Mesenchymal stem cell (in vitro differentiated cells and primary cell): Measurements from ENCODE around the gene CCDC178.
"Not testable (repeated sequence)": the region's sequence is repeated elsewhere in the genome, so short reads cannot be mapped to it uniquely, and the experiment has no call there.

ENCODE experiments used
- DNase-seq: peaks from one replicate; pipeline ENCODE4 v3.0.0-alpha.2; 2013
- H2AFZ ChIP-seq: one replicate; pipeline ENCODE4 v1.6.1; 2013; ENCODE audit warnings: low read depth, mild to moderate bottlenecking, control low read depth, inconsistent platforms, low read length, moderate library complexity
- H2AK5ac ChIP-seq: 2 replicates; pipeline ENCODE4 v1.6.1; 2013; ENCODE audit warnings: low read length, moderate library complexity, mild to moderate bottlenecking, inconsistent platforms; ENCODE audit not compliant: severe bottlenecking
- H2BK120ac ChIP-seq: one replicate; pipeline ENCODE4 v1.6.1; 2013; ENCODE audit warnings: low read depth, mild to moderate bottlenecking, inconsistent platforms, low read length, moderate library complexity
- H2BK12ac ChIP-seq, 2 experiments: one replicate each; pipeline ENCODE4 v1.6.1; 2013; ENCODE audit warnings: inconsistent platforms in 2 of 2, low read length in 2 of 2, mild to moderate bottlenecking in 2 of 2, moderate library complexity in 2 of 2, control low read depth in 1 of 2
- H2BK15ac ChIP-seq: one replicate; pipeline ENCODE4 v1.6.1; 2013; ENCODE audit warnings: mild to moderate bottlenecking, low read depth, inconsistent platforms; ENCODE audit not compliant: poor library complexity, severe bottlenecking
- H2BK5ac ChIP-seq: 2 replicates; pipeline ENCODE4 v1.6.1; 2013; ENCODE audit warnings: low read depth, mild to moderate bottlenecking, low read length, control low read depth, inconsistent platforms; ENCODE audit not compliant: poor library complexity, severe bottlenecking
- H3K14ac ChIP-seq, 2 experiments: one replicate each; pipeline ENCODE4 v1.6.1; 2013; ENCODE audit warnings: inconsistent platforms in 2 of 2, low read length in 2 of 2, control low read depth in 1 of 2, mild to moderate bottlenecking in 1 of 2, moderate library complexity in 1 of 2
- H3K18ac ChIP-seq, 2 experiments: one replicate each; pipeline ENCODE4 v1.6.1; 2013; ENCODE audit warnings: inconsistent platforms in 2 of 2, low read length in 2 of 2, control low read depth in 1 of 2, low read depth in 1 of 2, mild to moderate bottlenecking in 1 of 2
- H3K23ac ChIP-seq, 2 experiments: one replicate each; pipeline ENCODE4 v1.6.1; 2013; ENCODE audit warnings: inconsistent platforms in 2 of 2, low read length in 2 of 2, mild to moderate bottlenecking in 2 of 2, moderate library complexity in 2 of 2, control low read depth in 1 of 2
- H3K27ac ChIP-seq: 2 replicates; pipeline ENCODE4 v1.5.1; 2013; ENCODE audit warnings: mild to moderate bottlenecking, moderate library complexity, low read length, control low read depth, inconsistent platforms; ENCODE audit not compliant: poor library complexity, severe bottlenecking
- H3K27me3 ChIP-seq, 2 experiments: 2 replicates each; pipeline versions ENCODE4 v1.6.1 to v1.7.0; 2013; ENCODE audit warnings: low read length in 2 of 2, mild to moderate bottlenecking in 2 of 2, moderate library complexity in 2 of 2, control low read depth in 1 of 2, inconsistent platforms in 1 of 2; ENCODE audit not compliant: control insufficient read depth in 1 of 2, insufficient read depth in 1 of 2
- H3K36me3 ChIP-seq, 2 experiments: 2 replicates each; pipeline versions ENCODE4 v1.6.1 to v1.7.0; 2013; ENCODE audit warnings: low read length in 2 of 2, control low read depth in 1 of 2, inconsistent platforms in 1 of 2, low read depth in 1 of 2, mild to moderate bottlenecking in 1 of 2; ENCODE audit not compliant: insufficient read depth in 2 of 2, control insufficient read depth in 1 of 2
- H3K4ac ChIP-seq, 2 experiments: one replicate each; pipeline ENCODE4 v1.6.1; 2013; ENCODE audit warnings: inconsistent platforms in 2 of 2, low read length in 2 of 2, mild to moderate bottlenecking in 2 of 2, moderate library complexity in 2 of 2, control low read depth in 1 of 2, low read depth in 1 of 2
- H3K4me1 ChIP-seq: 2 replicates; pipeline ENCODE4 v1.6.1; 2013; ENCODE audit warnings: low read depth, low read length, control low read depth; ENCODE audit not compliant: control insufficient read depth, insufficient read depth
- H3K4me2 ChIP-seq: 2 replicates; pipeline ENCODE4 v1.6.1; 2013; ENCODE audit warnings: low read length, mild to moderate bottlenecking, inconsistent platforms; ENCODE audit not compliant: poor library complexity, severe bottlenecking
- H3K4me3 ChIP-seq, 2 experiments: 2 replicates each; pipeline versions ENCODE4 v1.5.1 to v1.7.0; 2013; ENCODE audit warnings: low read length in 2 of 2, mild to moderate bottlenecking in 2 of 2, control low read depth in 1 of 2, low read depth in 1 of 2; ENCODE audit not compliant: insufficient read depth in 1 of 2
- H3K79me1 ChIP-seq: replicated peaks from 2 replicates; pipeline ENCODE4 v1.6.1; 2013; ENCODE audit warnings: mild to moderate bottlenecking, control low read depth, low read length, inconsistent platforms; ENCODE audit not compliant: poor library complexity, severe bottlenecking
- H3K9ac ChIP-seq: 2 replicates; pipeline ENCODE4 v1.7.0; 2013; ENCODE audit warnings: mild to moderate bottlenecking, low read length, moderate library complexity
- H3K9me3 ChIP-seq: 2 replicates; pipeline ENCODE4 v1.7.0; 2013; ENCODE audit warnings: mild to moderate bottlenecking, low read length; ENCODE audit not compliant: control insufficient read depth
- H4K8ac ChIP-seq: one replicate; pipeline ENCODE4 v1.6.1; 2013; ENCODE audit warnings: inconsistent platforms, mild to moderate bottlenecking, low read length, moderate library complexity
- H4K91ac ChIP-seq: one replicate; pipeline ENCODE4 v1.6.1; 2013; ENCODE audit warnings: mild to moderate bottlenecking, low read length, inconsistent platforms
- WGBS: methylation state at CpG from one replicate; pipeline ENCODE4 v1.1.7; 2013; ENCODE audit warnings: mixed read lengths; 5-methylcytosine and 5-hydroxymethylcytosine counted together

Gene CCDC178

GRCh38 chr18:33154049-33154448 lies 286.5 kb downstream of the CCDC178 start:
- H4K91ac ChIP-seq, result no peak overlapping the region
- no peak overlapping the region for H2AFZ ChIP-seq
- no peak overlapping the region for H2AK5ac ChIP-seq
- no peak overlapping the region for H4K8ac ChIP-seq
- no peaks in the 10 kb centered on the region for H3K36me3 ChIP-seq
- no CpG with 5 or more reads among the region's 2 CpGs for WGBS
- no peaks in the 10 kb centered on the region for H3K27me3 ChIP-seq
- no peak overlapping the region for H3K23ac ChIP-seq
- no peak overlapping the region for H3K4ac ChIP-seq
- H3K79me1 ChIP-seq, result no peaks in the 10 kb centered on the region
- no peak overlapping the region for H2BK5ac ChIP-seq
- no peak overlapping the region for H3K18ac ChIP-seq
- H3K27ac ChIP-seq, result no peak overlapping the region
- no peak for DNase-seq
- peaks cover 1% of the 10 kb centered on the region for H3K4me1 ChIP-seq
- no peak overlapping the region for H2BK12ac ChIP-seq
- no peak overlapping the region for H3K4me3 ChIP-seq
- H3K9ac ChIP-seq, result no peak overlapping the region
- H2BK15ac ChIP-seq, result no peak overlapping the region
- H2BK120ac ChIP-seq, result no peak overlapping the region
- H3K9me3 ChIP-seq, result no peaks in the 10 kb centered on the region
- H3K14ac ChIP-seq, result no peak overlapping the region
- no peak overlapping the region for H3K4me2 ChIP-seq

- H3K4me1 ChIP-seq, result peaks cover 1% of the 10 kb centered on the region
- no peak overlapping the region for H3K4me2 ChIP-seq
- no peak overlapping the region for H3K23ac ChIP-seq
- H2AFZ ChIP-seq, result peak overlapping the region; percentile 23
- no peaks in the 10 kb centered on the region for H3K36me3 ChIP-seq
- H2BK5ac ChIP-seq, result no peak overlapping the region
- peak overlapping the region in 1 of 2 experiments; percentile 3 for H3K4ac ChIP-seq
- peak; percentile 38 for DNase-seq
- H3K79me1 ChIP-seq, result no peaks in the 10 kb centered on the region
- H2BK15ac ChIP-seq, result no peak overlapping the region
- H4K8ac ChIP-seq, result peak overlapping the region; percentile 41
- no peak overlapping the region for H2AK5ac ChIP-seq
- H2BK120ac ChIP-seq, result peak overlapping the region; percentile 15
- no peaks in the 10 kb centered on the region for H3K9me3 ChIP-seq
- no peak overlapping the region for H3K9ac ChIP-seq
- H4K91ac ChIP-seq, result no peak overlapping the region
- 67% methylated on average over 1 of the region's 1 CpG for WGBS
- H3K18ac ChIP-seq, result peak overlapping the region; percentile 74 to 89
- no peaks in the 10 kb centered on the region for H3K27me3 ChIP-seq
- no peak overlapping the region for H3K4me3 ChIP-seq
- H3K27ac ChIP-seq, result no peak overlapping the region
- no peak overlapping the region for H3K14ac ChIP-seq
- peak overlapping the region; percentile 61 to 84 for H2BK12ac ChIP-seq
Measured at GRCh38 chr18:33152376-33152775, 288.1 kb downstream of the CCDC178 start.

GRCh38 chr18:33147811-33148210 lies 292.7 kb downstream of the CCDC178 start:
- H3K27ac ChIP-seq, DNase-seq, H3K27me3 ChIP-seq, H4K8ac ChIP-seq, H3K4ac ChIP-seq, H3K18ac ChIP-seq, H2AFZ ChIP-seq, H3K4me2 ChIP-seq, H2AK5ac ChIP-seq, H3K4me3 ChIP-seq, H3K23ac ChIP-seq, H3K14ac ChIP-seq, H3K9me3 ChIP-seq, H3K79me1 ChIP-seq, H2BK120ac ChIP-seq, H3K36me3 ChIP-seq, H2BK12ac ChIP-seq, H2BK5ac ChIP-seq, H2BK15ac ChIP-seq, H4K91ac ChIP-seq, H3K9ac ChIP-seq, H3K4me1 ChIP-seq: not testable (repeated sequence)
- 96% methylated on average over 22 of the region's 25 CpGs for WGBS

GRCh38 chr18:33146014-33146413 lies 294.5 kb downstream of the CCDC178 start:
- no peak overlapping the region for H2BK5ac ChIP-seq
- H3K14ac ChIP-seq, result no peak overlapping the region
- no peak overlapping the region for H2BK120ac ChIP-seq
- no peak overlapping the region for H3K4ac ChIP-seq
- H3K4me3 ChIP-seq, result no peak overlapping the region
- H4K91ac ChIP-seq, result no peak overlapping the region
- H3K18ac ChIP-seq, result no peak overlapping the region
- H3K36me3 ChIP-seq, result no peaks in the 10 kb centered on the region
- H4K8ac ChIP-seq, result no peak overlapping the region
- H2AK5ac ChIP-seq, result no peak overlapping the region
- no peak overlapping the region for H3K9ac ChIP-seq
- H3K4me1 ChIP-seq, result no peaks in the 10 kb centered on the region
- H3K27me3 ChIP-seq, result no peaks in the 10 kb centered on the region
- no peak overlapping the region for H3K23ac ChIP-seq
- H3K4me2 ChIP-seq, result no peak overlapping the region
- H3K27ac ChIP-seq, result no peak overlapping the region
- WGBS, result 94% methylated on average over 2 of the region's 2 CpGs
- H3K79me1 ChIP-seq, result no peaks in the 10 kb centered on the region
- no peak overlapping the region for H2BK15ac ChIP-seq
- H3K9me3 ChIP-seq, result no peaks in the 10 kb centered on the region
- H2AFZ ChIP-seq, result no peak overlapping the region
- no peak overlapping the region for H2BK12ac ChIP-seq
- peak; percentile 45 for DNase-seq
